Measurements from ENCODE around the gene RPN2.

RPN2 gene

GRCh38 chr20:37236462-37236861 is 57.3 kb downstream of the RPN2 start:
- in situ Hi-C loops (cut with MboI; ENCODE audit: low sequenced_read_pairs, unreplicated experiment) = no loop called here
- no peak for TF ChIP-seq CTCF (IDR thresholded peaks at IDR 0.05; ENCODE audit: borderline replicate concordance, control extremely low read depth, extremely low read depth, insufficient read depth, missing control alignments)
- no peak for DNase-seq (ENCODE audit: low spot score)

GRCh38 chr20:37237656-37238055 is 58.5 kb downstream of the RPN2 start:
- TF ChIP-seq CTCF (IDR thresholded peaks at IDR 0.05; ENCODE audit: borderline replicate concordance, control extremely low read depth, extremely low read depth, insufficient read depth, missing control alignments) = no peak
- no peak for DNase-seq (ENCODE audit: low spot score)
- in situ Hi-C loops (cut with MboI; ENCODE audit: low sequenced_read_pairs, unreplicated experiment) = no loop called here

GRCh38 chr20:37238426-37238825 is 59.3 kb downstream of the RPN2 start:
- no peak for DNase-seq (ENCODE audit: low spot score)
- in situ Hi-C loops (cut with MboI; ENCODE audit: low sequenced_read_pairs, unreplicated experiment) = no loop called here
- TF ChIP-seq CTCF (IDR thresholded peaks at IDR 0.05; ENCODE audit: borderline replicate concordance, control extremely low read depth, extremely low read depth, insufficient read depth, missing control alignments) = no peak

GRCh38 chr20:37238935-37239451 is 59.9 kb downstream of the RPN2 start:
- DNase-seq (ENCODE audit: low spot score) = no peak
- in situ Hi-C loops (cut with MboI; ENCODE audit: low sequenced_read_pairs, unreplicated experiment) = no loop called here
- TF ChIP-seq CTCF (IDR thresholded peaks at IDR 0.05; ENCODE audit: borderline replicate concordance, control extremely low read depth, extremely low read depth, insufficient read depth, missing control alignments) = no peak

GRCh38 chr20:37240337-37241067 is 61.4 kb downstream of the RPN2 start:
- in situ Hi-C loops (cut with MboI; ENCODE audit: low sequenced_read_pairs, unreplicated experiment) = no loop called here
- TF ChIP-seq CTCF (IDR thresholded peaks at IDR 0.05; ENCODE audit: borderline replicate concordance, control extremely low read depth, extremely low read depth, insufficient read depth, missing control alignments) = no peak
- no peak for DNase-seq (ENCODE audit: low spot score)

- in situ Hi-C loops (cut with MboI; ENCODE audit: low sequenced_read_pairs, unreplicated experiment) = no loop called here
- no peak for DNase-seq (ENCODE audit: low spot score)
These were observed 63.4 kb downstream of the RPN2 start for GRCh38 chr20:37242503-37242902.

More at GRCh38 chr20:37242503-37242902, 63.4 kb downstream of the RPN2 start:
- no peak for TF ChIP-seq CTCF (IDR thresholded peaks at IDR 0.05; ENCODE audit: borderline replicate concordance, control extremely low read depth, extremely low read depth, insufficient read depth, missing control alignments)

Measured in GM13976 (cell line).